Aorta (tissue), 5 donors: ENCODE measurements around the gene RECQL5. TPM values are rescaled to one million over a fixed set of nuclear protein-coding genes. Genes with fewer than 3 reads are reported as not detected.
"Not testable (repeated sequence)": the region's sequence is repeated elsewhere in the genome, so short reads cannot be mapped to it uniquely, and the experiment has no call there.

Source experiments
- ATAC-seq: fragments of 200-7000 bp; cut with Tn5 transposase; one replicate; pipeline ENCODE4 v1.9.1; 2022; ENCODE audit warnings: moderate library complexity; ENCODE audit not compliant: low FRiP score
- DNase-seq, 2 donors: peaks; one replicate each; pipeline ENCODE4 v3.0.0-alpha.2; 2020
- H3K27ac ChIP-seq, 2 donors: one replicate each; pipeline ENCODE4 v1.5.1; 2013; ENCODE audit warnings: low read length in 2 of 2, mild to moderate bottlenecking in 2 of 2, moderate library complexity in 2 of 2, control low read depth in 1 of 2, inconsistent platforms in 1 of 2, low read depth in 1 of 2
- H3K27me3 ChIP-seq, 2 donors: one replicate each; pipeline ENCODE4 v1.6.1; 2013; ENCODE audit warnings: control low read depth in 1 of 2, low read length in 1 of 2, mild to moderate bottlenecking in 1 of 2, moderate library complexity in 1 of 2; ENCODE audit not compliant: insufficient read depth in 2 of 2, control insufficient read depth in 1 of 2
- H3K36me3 ChIP-seq, 2 donors: one replicate each; pipeline ENCODE4 v1.6.1; 2013; ENCODE audit warnings: control low read depth in 1 of 2, low read length in 1 of 2, mild to moderate bottlenecking in 1 of 2; ENCODE audit not compliant: insufficient read depth in 2 of 2, control insufficient read depth in 1 of 2
- H3K4me1 ChIP-seq, 2 donors: one replicate each; pipeline ENCODE4 v1.6.1; 2013; ENCODE audit warnings: low read length in 2 of 2, control low read depth in 1 of 2, mild to moderate bottlenecking in 1 of 2, moderate library complexity in 1 of 2; ENCODE audit not compliant: insufficient read depth in 2 of 2, control insufficient read depth in 1 of 2
- H3K4me3 ChIP-seq, 2 donors: one replicate each; pipeline ENCODE4 v1.5.1; 2013; ENCODE audit warnings: low read length in 2 of 2, control low read depth in 1 of 2, mild to moderate bottlenecking in 1 of 2
- H3K9me3 ChIP-seq: one replicate; pipeline ENCODE4 v1.6.1; 2013; ENCODE audit warnings: mild to moderate bottlenecking, low read length; ENCODE audit not compliant: control insufficient read depth
- WGBS, 2 donors: extraction: QIAGEN DNeasy Blood & Tissue Kit; methylation state at CpG; one replicate each; pipeline ENCODE4 v1.1.7; 2013; 5-methylcytosine and 5-hydroxymethylcytosine counted together
- intact Hi-C, 2 donors: fragments of 100-400 bp; cut with DNase I; formaldehyde crosslinking; loops; one replicate each; pipeline versions ENCODE4 v1.14.2 to v1.15.0; 2022
- polyA plus RNA-seq, 2 donors: library from polyadenylated mRNA; stranded (reverse); fragments of 200-250 nt; gene quantifications; one replicate each; pipeline ENCODE4 v1.2.3, GENCODE V29; 2013
- total RNA-seq, 2 donors: library from RNA; stranded (reverse); fragmentation: NEBNext Ultra II Directional; extraction: Animal tissue kit (Norgen Biotek cat#: 25700); gene quantifications; one replicate each; pipeline ENCODE4 v1.2.1, GENCODE V29; 2021
- donor health status: healthy with polysubstance abuse.
- donor health status: Bipolar disorder and iron deficiency.
- donor health status: DM: no; HTN: no; CAD: no.
- donor health status: DM: no; HTN: no; CAD: no.
- donor health status: DM: yes; HTN: yes; CAD: no.

Gene RECQL5
- total and polyA plus RNA-seq, 4 donors = 3.3 to 40.6 (median 18.8) TPM

DNA sequence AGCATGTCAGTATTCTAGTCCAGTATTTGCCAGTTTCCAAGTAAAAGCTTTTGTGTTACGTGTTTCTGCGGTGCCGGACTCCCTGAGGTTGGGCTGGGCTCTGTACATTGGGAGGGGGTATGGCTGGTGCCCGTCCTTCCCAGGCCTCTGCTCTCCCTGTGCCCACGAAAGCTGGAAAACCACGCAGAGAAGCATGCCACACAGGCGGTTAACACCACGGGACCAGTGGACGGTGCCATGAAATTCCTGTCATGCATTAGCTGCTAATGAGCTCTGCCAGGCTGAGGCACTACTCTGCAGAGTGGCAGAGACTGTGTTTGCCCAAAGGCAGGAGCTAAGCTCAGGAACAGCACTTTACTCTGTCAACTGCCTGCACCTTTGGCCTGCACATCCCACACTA lies 25.6 kb downstream of the RECQL5 start:
- no peak for ATAC-seq
- no peak overlapping the region for H3K27ac ChIP-seq
- intact Hi-C loops = no loop called here
- 80 to 85% methylated on average over 9 of the region's 9 CpGs for WGBS, 2 donors
- H3K4me3 ChIP-seq = no peak overlapping the region
- no peaks in the 10 kb centered on the region for H3K9me3 ChIP-seq
- DNase-seq = peak in 1 of 2 donors; percentile 57
- H3K4me1 ChIP-seq = no peaks in the 10 kb centered on the region
- no peaks in the 10 kb centered on the region for H3K36me3 ChIP-seq
- no peaks in the 10 kb centered on the region for H3K27me3 ChIP-seq

DNA sequence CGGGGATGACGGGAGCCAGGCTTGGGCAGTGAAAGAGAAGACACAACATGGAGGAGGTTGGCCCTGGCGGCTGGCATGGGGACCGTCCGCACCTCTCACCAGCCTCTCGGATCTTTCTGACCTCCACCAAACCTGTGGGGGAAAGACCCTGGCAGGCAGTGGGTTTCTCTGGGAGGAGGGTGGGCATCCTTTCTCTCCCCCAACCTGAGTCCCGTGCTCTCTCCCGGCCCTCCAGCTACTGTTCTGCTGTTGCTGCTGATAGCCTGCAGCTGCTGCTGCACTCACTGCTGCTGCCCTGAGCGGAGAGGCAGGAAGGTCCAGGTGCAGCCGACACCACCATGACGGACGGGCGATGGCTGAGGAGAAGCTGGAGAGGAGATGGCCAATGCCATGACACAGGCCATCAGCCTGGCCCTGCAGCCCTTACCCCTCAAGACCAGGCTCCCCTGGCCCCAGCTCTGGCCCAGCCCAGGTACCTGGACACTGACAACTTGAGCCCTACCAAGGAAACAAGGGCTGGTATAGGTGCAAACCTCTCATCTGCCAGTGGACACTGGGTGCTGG lies 26.3 kb downstream of the RECQL5 start:
- Histone ChIP-seq H3K4me3 (no peak overlapping the region), H3K27me3 (no peaks in the 10 kb centered on the region), H3K27ac (no peak overlapping the region), H3K4me1 (no peaks in the 10 kb centered on the region), H3K36me3 (no peaks in the 10 kb centered on the region), H3K9me3 (no peaks in the 10 kb centered on the region)
- intact Hi-C loops = no loop called here
- 94% methylated on average over 13 of the region's 13 CpGs for WGBS, 2 donors
- peak in 1 of 2 donors; percentile 53 for DNase-seq
- no peak for ATAC-seq

DNA sequence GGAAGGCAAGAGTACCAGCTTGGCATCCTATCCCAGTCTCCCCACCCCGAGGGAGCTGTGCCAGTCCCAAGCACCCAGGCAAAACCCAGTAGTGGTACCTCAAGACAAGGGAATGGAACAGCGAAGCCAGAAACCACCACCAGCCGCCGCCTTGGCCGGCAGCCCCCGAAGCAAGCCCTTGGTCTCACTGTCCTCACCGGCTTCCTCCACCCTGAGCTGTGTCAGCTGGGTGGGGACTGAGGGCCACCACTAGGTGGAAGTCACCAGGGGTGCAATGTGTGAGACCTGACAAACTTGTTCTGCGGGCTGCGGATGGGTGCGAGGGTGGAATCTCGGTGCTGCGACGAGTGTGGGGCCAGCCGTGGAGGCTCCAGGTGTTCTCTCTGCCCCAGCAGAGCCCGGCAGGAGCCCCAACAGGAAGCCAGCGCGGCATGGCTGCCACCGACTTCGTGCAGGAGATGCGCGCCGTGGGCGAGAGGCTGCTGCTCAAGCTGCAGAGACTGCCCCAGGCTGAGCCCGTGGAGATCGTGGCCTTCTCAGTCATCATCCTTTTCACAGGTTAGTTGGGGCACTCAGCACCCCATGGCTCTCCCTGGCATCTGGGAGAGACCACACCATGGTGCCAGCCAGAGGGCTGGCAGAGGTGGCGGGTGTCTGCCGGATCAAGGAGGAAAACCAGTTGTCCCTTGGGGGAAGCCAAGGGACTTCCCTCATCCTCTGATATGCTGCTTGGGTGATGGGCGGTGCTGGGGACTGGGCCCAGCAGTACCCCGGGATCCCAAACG lies 27.0 kb downstream of the RECQL5 start:
- H3K4me3 ChIP-seq = no peak overlapping the region
- no peaks in the 10 kb centered on the region for H3K9me3 ChIP-seq
- ATAC-seq = no peak
- no peaks in the 10 kb centered on the region for H3K27me3 ChIP-seq
- 90 to 92% methylated on average over 30 of the region's 30 CpGs for WGBS, 2 donors
- no peak for DNase-seq
- no peak overlapping the region for H3K27ac ChIP-seq
- H3K4me1 ChIP-seq = no peaks in the 10 kb centered on the region
- no peaks in the 10 kb centered on the region for H3K36me3 ChIP-seq
- intact Hi-C loops = no loop called here

DNA sequence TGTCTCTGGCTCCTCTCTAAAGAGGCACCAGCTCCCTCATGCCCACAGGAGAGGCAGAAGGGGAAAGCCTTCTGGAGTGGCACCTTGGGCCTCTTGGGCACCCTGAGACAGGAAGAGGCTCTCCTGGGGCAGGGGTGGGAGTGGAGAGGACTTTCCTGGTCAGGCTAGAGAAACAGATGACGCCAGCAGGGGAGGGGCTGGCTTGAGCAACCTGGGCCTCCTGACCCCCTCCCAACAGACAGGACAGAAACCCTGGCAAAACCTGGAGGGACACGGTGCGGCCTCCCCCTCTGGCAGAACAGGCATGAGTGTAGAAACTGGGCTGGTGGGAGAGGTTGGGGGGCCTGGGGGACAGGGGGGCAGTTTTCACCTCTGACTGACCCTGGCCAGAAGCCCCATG lies 27.6 kb downstream of the RECQL5 start:
- no peak overlapping the region for H3K4me3 ChIP-seq
- no peak for DNase-seq
- no peaks in the 10 kb centered on the region for H3K27me3 ChIP-seq
- no peaks in the 10 kb centered on the region for H3K9me3 ChIP-seq
- WGBS, 2 donors = 92 to 95% methylated on average over 3 of the region's 3 CpGs
- no peaks in the 10 kb centered on the region for H3K4me1 ChIP-seq
- no peak for ATAC-seq
- no peaks in the 10 kb centered on the region for H3K36me3 ChIP-seq
- no peak overlapping the region for H3K27ac ChIP-seq
- intact Hi-C loops = no loop called here

DNA sequence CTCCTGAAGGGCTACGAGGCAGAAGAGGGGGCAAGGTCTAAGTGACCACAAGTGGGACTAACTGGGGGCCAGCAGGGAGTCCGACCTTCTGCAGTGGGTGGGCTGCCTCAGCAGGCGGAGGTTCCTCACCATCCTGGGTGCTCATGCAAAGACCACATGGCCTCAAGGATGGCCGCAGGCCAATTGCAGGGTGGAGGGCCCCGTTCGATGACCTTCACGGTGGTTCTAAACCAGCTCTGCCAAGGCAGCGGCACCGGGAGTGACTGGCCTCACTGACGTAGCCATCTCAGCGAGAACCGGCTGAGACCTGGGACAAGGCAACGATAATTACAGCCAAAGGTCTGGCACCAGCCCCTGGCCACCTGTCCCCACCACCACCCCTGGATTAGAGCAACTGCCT lies 28.1 kb downstream of the RECQL5 start:
- WGBS, 2 donors = 93 to 94% methylated on average over 13 of the region's 13 CpGs

DNA sequence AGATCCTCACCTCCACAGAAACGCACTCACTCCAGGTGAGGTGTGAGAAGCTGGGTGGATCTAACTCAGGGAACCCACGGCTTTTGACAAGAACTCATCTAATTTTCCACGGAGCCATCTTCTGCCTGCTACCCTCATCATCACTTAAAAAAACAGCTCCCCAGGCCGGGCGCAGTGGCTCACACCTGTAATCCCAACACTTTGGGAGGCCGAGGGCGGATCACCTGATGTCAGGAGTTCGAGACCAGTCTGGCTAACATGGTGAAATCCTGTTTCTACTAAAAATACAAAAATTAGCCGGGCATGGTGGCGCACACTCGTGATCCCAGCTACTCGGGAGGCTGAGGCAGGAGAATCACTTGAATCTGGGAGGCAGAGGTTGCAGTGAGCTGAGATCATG lies 28.9 kb downstream of the RECQL5 start:
- 92 to 96% methylated on average over 12 of the region's 12 CpGs for WGBS, 2 donors
- H3K36me3 ChIP-seq, ATAC-seq, H3K27ac ChIP-seq, H3K4me1 ChIP-seq, intact Hi-C loops, DNase-seq, H3K27me3 ChIP-seq, H3K4me3 ChIP-seq, H3K9me3 ChIP-seq: not testable (repeated sequence)

More for the DNA sequence above, 28.1 kb downstream of the RECQL5 start:
- no peak for DNase-seq
- H3K9me3 ChIP-seq = no peaks in the 10 kb centered on the region
- no peaks in the 10 kb centered on the region for H3K27me3 ChIP-seq
- H3K4me3 ChIP-seq = no peak overlapping the region
- intact Hi-C loops = no loop called here
- H3K4me1 ChIP-seq = no peaks in the 10 kb centered on the region
- ATAC-seq = no peak
- H3K27ac ChIP-seq = no peak overlapping the region
- no peaks in the 10 kb centered on the region for H3K36me3 ChIP-seq

DNA sequence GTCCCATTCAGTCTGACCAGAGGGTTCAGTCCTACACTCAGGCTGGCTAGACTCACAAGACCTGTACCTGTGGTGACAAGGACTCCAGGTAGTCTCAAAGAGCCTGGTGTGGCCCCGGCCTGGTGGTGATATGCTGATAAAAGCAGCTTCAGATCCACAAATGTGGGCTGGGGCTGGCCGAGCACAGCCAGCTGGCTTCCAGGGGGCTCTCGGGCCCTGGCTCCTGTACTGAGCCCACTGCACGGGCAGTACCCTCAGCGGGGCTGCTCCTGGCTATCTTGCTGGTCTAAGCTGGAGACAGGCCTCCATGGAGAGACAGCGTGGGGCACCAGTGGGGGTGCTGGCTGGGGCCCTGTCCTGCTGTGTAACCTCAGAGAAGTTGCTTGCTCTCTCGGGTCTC lies 29.4 kb downstream of the RECQL5 start:
- Histone ChIP-seq H3K9me3 (no peaks in the 10 kb centered on the region), H3K4me1 (no peaks in the 10 kb centered on the region), H3K4me3 (no peak overlapping the region), H3K36me3 (no peaks in the 10 kb centered on the region), H3K27me3 (no peaks in the 10 kb centered on the region), H3K27ac (no peak overlapping the region)
- intact Hi-C loops = no loop called here
- DNase-seq (no peak), ATAC-seq (no peak)
- WGBS, 2 donors = 93 to 94% methylated on average over 7 of the region's 7 CpGs

DNA sequence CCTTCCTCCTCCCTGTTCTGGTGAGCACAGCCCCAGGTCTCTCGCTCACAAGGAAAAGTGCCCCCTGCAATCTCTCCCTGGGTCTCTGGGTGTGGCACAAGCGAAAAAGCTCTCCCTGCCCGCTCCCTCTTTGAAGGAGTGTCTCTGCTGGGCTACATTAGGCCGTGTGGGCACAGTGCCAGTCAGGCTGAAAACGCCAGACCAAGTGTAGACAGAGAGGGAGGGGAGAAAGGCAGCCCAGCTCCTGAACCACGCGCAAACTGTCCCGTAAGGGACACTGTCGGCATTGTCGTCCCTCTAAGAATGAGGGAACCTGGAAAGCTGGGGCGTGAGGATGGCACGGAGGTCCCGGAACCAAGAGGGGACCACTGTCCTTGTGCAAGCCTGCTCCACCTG lies 29.8 kb downstream of the RECQL5 start:
- Histone ChIP-seq H3K4me3 (no peak overlapping the region), H3K9me3 (no peaks in the 10 kb centered on the region), H3K36me3 (no peaks in the 10 kb centered on the region), H3K27me3 (no peaks in the 10 kb centered on the region), H3K27ac (no peak overlapping the region), H3K4me1 (no peaks in the 10 kb centered on the region)
- DNase-seq = no peak
- intact Hi-C loops = no loop called here
- 80 to 82% methylated on average over 13 of the region's 13 CpGs for WGBS, 2 donors
- no peak for ATAC-seq
